Right atrium auricular region (tissue), 2 donors: Measurements from ENCODE around the gene SLC66A2. TPM values are rescaled to one million over a fixed set of nuclear protein-coding genes. Genes with fewer than 3 reads are reported as not detected.

ENCODE experiments used
- DNase-seq: peaks from one replicate; pipeline ENCODE4 v3.0.0-alpha.2; 2019; ENCODE audit warnings: low spot score
- H3K27ac ChIP-seq, 2 donors: fragments of 200-600 bp; sonication (generic); 1 replicate in 1 of 2; 2 replicates in 1 of 2; pipeline ENCODE4 v1.5.1; 2016 to 2019
- H3K27me3 ChIP-seq, 2 donors: fragments of 200-600 bp; sonication (generic); one replicate each; pipeline versions ENCODE4 v1.5.1 to v1.6.0; 2017 to 2019
- H3K36me3 ChIP-seq: fragments of 200-600 bp; sonication (generic); one replicate; pipeline ENCODE4 v1.5.1; 2016
- H3K4me1 ChIP-seq, 2 donors: fragments of 200-600 bp; sonication (generic); one replicate each; pipeline versions ENCODE4 v1.5.1 to v1.6.0; 2017 to 2019
- H3K4me3 ChIP-seq, 2 donors: fragments of 200-600 bp; sonication (generic); 1 replicate in 1 of 2; 2 replicates in 1 of 2; pipeline ENCODE4 v1.5.1; 2017 to 2019; ENCODE audit warnings: mild to moderate bottlenecking in 1 of 2, moderate library complexity in 1 of 2
- H3K9me3 ChIP-seq, 2 donors: fragments of 200-600 bp; sonication (generic); one replicate each; pipeline ENCODE4 v1.5.1; 2019
- total RNA-seq, 2 donors: library from RNA; depleted of rRNA; stranded (reverse); fragments of >200 nt; gene quantifications; one replicate each; pipeline ENCODE4 v1.1.0, GENCODE V29; 2016
- TF ChIP-seq, protein P1 (sequence below), 2 donors: fragments of 200-600 bp; sonication (generic); IDR thresholded peaks; one replicate each; pipeline ENCODE4 v1.5.1; 2019; ENCODE audit warnings: antibody characterized with exemption in 2 of 2

SLC66A2 gene
- total RNA-seq, 2 donors from 2014 or later = 21.4 to 22.9 TPM

DNA sequence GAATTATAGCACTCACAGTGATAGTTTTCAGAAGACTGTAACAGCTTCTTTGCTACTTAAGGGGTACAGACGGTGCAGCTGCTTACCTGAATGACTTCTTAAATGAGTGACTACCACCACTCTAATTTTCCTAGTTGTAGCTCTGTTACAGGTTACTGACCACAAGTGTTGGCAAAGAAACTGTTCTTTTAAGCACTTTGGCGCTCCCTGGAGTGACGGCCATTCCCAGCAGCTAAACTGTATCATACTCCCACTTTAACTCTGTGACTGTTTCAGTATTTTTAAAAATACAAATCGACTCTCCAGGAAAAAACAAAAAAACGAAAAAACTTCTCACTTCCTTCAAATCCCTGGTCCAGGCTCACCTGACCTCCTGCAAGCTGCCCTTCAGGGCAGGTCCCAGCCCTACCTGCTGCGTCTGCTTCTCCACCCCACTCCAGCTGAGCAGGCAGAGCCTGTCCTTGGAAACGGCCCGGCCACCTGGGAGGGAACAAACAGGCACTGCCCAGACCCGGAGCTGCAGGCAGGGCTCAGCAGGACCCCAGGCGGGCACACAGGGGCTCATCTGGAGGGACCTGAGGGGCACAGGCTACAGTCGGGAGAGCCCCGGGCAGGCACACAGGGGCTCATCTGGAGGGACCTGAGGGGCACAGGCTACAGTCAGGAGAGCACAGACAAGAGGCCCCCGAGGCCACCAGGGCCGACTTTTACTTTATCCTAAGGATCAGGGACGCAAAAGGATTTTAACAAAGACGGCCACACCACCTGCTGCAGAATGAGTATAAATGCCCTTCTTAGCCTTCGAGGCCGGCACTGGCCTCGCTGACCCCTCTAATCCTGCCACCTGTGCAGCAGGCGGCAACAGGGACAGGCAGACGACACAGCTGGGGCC, 24.5 kb downstream of the SLC66A2 start:
- no peak for DNase-seq
- Histone ChIP-seq H3K36me3 (peaks cover 28% of the 10 kb centered on the region), H3K27ac (no peak overlapping the region), H3K27me3 (no peaks in the 10 kb centered on the region), H3K4me3 (no peak overlapping the region), H3K4me1 (peaks cover 0 to 12% of the 10 kb centered on the region in 2 donors), H3K9me3 (peaks cover 0 to 34% of the 10 kb centered on the region in 2 donors)
- TF ChIP-seq, protein P1, sequence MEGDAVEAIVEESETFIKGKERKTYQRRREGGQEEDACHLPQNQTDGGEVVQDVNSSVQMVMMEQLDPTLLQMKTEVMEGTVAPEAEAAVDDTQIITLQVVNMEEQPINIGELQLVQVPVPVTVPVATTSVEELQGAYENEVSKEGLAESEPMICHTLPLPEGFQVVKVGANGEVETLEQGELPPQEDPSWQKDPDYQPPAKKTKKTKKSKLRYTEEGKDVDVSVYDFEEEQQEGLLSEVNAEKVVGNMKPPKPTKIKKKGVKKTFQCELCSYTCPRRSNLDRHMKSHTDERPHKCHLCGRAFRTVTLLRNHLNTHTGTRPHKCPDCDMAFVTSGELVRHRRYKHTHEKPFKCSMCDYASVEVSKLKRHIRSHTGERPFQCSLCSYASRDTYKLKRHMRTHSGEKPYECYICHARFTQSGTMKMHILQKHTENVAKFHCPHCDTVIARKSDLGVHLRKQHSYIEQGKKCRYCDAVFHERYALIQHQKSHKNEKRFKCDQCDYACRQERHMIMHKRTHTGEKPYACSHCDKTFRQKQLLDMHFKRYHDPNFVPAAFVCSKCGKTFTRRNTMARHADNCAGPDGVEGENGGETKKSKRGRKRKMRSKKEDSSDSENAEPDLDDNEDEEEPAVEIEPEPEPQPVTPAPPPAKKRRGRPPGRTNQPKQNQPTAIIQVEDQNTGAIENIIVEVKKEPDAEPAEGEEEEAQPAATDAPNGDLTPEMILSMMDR (IDR thresholded peaks at IDR 0.05) = no peak

DNA sequence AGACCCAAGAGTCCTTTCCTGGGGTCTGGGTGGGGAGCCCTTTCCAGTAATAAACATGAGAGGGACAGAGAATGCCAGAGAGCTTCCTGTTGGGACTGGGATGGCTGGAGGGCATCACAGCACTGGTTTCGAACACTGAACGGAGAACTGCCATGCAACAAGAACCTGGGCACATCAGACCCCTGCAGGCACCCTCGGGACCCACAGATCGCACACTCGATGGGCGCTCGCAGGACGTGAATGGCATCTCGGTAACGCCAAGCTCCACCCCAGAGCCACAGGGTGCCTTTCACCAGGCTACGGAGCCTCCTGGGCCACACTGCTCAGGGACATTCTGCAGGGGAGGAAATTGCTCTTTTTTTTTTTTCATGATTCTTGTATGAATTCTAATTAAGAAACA, 25.1 kb downstream of the SLC66A2 start:
- H3K4me1 ChIP-seq = peaks cover 0 to 12% of the 10 kb centered on the region in 2 donors

DNA sequence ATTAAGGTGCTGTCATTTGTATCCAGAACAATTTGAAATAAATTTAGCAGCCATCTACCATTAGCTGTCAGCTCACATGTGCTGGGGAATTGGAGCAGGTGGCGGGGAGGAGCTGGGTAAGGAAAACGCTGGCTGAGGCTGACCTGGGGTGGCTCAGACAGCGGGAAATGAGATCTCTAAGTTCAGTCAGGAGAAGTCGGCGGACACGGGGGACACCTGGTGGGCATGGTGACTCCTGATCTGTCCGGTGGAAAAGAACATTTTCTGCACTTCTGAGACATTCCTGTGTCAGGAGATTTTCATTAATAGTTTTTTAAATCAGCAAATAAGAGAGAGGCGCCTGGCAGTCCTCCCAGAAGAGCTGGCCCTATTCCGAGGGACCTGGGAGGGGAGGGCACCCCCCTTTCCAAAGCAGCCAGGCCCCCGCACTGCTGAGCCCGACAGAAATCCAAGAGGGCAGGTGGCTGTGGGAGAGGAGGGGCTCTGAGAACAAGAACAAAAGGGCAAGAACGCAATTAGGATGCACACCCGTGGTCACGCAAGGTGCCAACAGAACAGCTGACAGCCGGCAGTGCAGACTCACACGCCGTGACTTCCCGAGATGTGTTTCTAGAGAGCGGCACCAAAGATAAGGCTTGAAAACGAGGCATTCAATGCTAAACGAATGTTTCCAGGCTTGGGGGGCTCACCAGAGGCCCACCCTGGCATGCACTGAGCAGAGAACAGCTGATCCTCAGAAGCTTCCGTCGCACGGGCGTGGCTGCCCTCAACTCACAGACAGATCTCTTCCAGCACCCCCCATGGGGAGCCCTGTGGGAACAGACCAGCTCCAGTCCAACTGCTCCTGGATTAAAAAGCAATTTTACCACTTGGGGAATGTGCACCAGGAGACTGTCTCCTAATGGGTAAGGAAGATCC, 26.4 kb downstream of the SLC66A2 start:
- Histone ChIP-seq H3K4me1 (peaks cover 0 to 12% of the 10 kb centered on the region in 2 donors), H3K27me3 (no peaks in the 10 kb centered on the region), H3K9me3 (peaks cover 0 to 16% of the 10 kb centered on the region in 2 donors), H3K27ac (peak overlapping the region in 1 of 2 donors; percentile 48), H3K4me3 (no peak overlapping the region), H3K36me3 (peaks cover 27% of the 10 kb centered on the region)
- TF ChIP-seq, protein P1 (IDR thresholded peaks at IDR 0.05) = no peak
- DNase-seq = no peak

More for the DNA sequence above, 25.1 kb downstream of the SLC66A2 start:
- no peaks in the 10 kb centered on the region for H3K27me3 ChIP-seq
- TF ChIP-seq, protein P1 (IDR thresholded peaks at IDR 0.05) = no peak
- DNase-seq = no peak
- no peak overlapping the region for H3K4me3 ChIP-seq
- peaks cover 28% of the 10 kb centered on the region for H3K36me3 ChIP-seq
- no peak overlapping the region for H3K27ac ChIP-seq
- peaks cover 0 to 27% of the 10 kb centered on the region in 2 donors for H3K9me3 ChIP-seq

DNA sequence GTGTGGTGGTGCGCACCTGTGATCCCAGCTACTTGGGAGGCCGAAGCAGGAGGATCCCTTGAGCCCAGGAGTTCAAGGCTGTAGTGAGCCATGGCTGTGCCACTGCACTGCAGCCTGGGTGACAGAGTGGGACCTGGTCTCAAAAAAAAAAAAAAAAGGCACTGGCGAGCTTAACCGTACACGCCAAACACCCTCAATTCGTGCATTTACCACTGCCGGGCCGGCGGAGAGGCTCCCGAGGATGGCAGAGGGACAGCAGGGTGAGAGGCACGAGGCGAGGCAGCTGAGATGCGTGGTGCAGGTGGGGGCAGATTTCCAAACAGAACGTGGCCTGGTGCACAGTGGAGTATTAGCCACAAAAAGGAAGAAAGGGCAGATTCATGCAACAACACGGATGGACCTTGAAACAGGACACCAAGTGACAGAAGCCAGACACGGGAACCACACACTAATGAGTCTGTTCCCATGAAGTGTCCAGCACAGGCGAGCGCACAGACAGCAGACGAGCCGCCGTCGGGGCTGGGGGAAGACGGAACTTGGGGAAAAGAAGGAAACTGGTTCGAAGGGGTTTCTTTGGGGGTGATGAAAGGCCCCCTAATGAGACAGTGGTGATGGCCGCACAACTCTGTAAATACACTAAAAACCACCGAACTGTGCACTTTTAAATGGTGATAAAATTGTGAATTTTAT, 27.4 kb downstream of the SLC66A2 start:
- DNase-seq = no peak
- Histone ChIP-seq H3K27ac (no peak overlapping the region), H3K27me3 (no peaks in the 10 kb centered on the region), H3K36me3 (peaks cover 17% of the 10 kb centered on the region), H3K4me3 (no peak overlapping the region), H3K9me3 (peaks cover 0 to 5% of the 10 kb centered on the region in 2 donors), H3K4me1 (peaks cover 0 to 12% of the 10 kb centered on the region in 2 donors)
- TF ChIP-seq, protein P1 (IDR thresholded peaks at IDR 0.05) = no peak

DNA sequence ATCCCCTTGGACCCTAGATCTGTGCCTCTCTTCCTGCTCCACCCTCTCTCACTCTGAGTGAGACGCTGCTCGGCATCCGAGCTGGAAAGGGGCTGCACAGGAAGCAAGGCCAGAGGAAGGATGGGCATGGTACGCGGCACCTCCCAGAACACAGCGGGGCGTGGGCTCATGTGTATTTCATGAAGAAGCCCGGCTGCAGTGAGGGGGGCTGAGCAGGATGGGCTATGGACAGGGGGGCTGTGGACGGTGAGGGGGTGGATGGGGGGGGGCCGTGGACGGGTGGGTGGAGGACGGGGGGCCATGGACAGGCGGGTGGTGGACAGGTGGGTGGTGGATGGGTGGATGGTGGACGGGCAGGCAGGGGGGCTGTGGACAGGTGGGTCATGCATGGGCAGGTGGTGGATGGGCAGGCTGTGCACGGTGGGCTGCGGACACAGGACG, 28.5 kb downstream of the SLC66A2 start:
- H3K36me3 ChIP-seq = peaks cover 16% of the 10 kb centered on the region
- no peak for DNase-seq
- no peak overlapping the region for H3K27ac ChIP-seq
- TF ChIP-seq, protein P1 (IDR thresholded peaks at IDR 0.05) = no peak
- H3K4me1 ChIP-seq = peaks cover 0 to 12% of the 10 kb centered on the region in 2 donors
- H3K9me3 ChIP-seq = no peaks in the 10 kb centered on the region
- no peaks in the 10 kb centered on the region for H3K27me3 ChIP-seq
- H3K4me3 ChIP-seq = no peak overlapping the region
